Adrenal gland (tissue), 5 donors: ENCODE results near the gene PGRMC2.

Source experiments
- CTCF ChIP-seq, 6 experiments: fragments of 450-650 bp in 4 of 6; fragments of 200-600 bp in 2 of 6; sonication (generic) in 1 of 6; IDR thresholded peaks; 1 replicate in 5 of 6; 2 replicates in 1 of 6; pipeline versions ENCODE4 v1.5.1 to v1.8.0; 2016 to 2021; ENCODE audit warnings: antibody characterized with exemption in 6 of 6, mild to moderate bottlenecking in 2 of 6, moderate library complexity in 1 of 6
- POLR2A ChIP-seq, 2 donors: fragments of 450-650 bp; IDR thresholded peaks; one replicate each; pipeline ENCODE4 v1.6.1; 2017; ENCODE audit warnings: antibody characterized with exemption in 2 of 2, mild to moderate bottlenecking in 2 of 2, moderate library complexity in 1 of 2
- donor health status: DM: no; HTN: no; CAD: no.

DNA sequence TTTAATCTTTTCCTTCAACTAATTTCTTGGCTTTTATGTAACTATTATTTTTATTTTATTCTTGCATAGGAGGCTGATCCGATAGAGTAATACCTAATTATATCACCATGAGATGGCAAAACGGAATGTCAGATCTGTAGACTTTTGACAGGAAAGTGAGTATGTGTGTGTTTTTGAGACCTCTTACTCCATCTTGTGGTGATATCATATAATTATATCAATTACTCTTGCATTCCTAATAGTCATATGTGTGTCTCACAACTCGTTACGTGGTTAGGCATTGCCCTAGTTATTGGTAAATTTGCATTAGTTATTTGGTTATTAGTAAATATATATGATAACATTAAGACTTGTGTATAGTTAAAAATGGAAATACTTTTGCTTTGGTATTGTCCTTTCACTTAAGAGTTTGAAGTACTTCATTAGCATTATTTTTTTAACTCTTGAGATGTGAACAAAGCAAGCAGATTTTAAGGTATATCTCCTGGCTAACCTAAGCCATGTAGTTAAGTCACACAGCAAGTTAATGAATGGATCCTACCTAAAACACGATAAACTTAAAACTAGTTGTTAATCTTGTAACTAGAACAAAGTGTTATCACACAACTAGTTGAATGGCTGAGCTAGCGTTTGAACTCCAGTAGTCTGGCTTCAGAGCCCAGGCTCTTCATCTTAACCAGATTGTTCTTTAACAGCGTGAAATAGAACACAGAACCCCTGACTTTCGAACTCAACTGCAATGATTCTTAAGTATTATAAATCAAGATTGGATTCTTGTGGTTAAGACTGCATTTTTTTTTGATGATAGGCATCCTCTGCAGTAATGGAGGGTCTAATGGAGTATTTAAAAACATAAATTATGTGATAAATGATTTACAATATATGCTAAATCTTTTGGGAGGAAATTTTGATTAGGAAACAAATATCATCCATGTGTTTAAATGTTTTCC lies 67.1 kb downstream of the PGRMC2 start:
- TF ChIP-seq POLR2A (IDR thresholded peaks at IDR 0.05) (no peak), CTCF (IDR thresholded peaks at IDR 0.05) (peak in 5 of 6 experiments; percentile 28 to 53 (median 47))
